ENCODE measurements around the gene CEP112. TPM values are rescaled to one million over a fixed set of nuclear protein-coding genes. Genes with fewer than 3 reads are reported as not detected.

Gene CEP112
- total and polyA plus RNA-seq, 2 of the 8 experiments (the other 6 are each of a cell fraction or from before 2014, with no cell fraction given), result 0.62 to 3.1 TPM

DNA sequence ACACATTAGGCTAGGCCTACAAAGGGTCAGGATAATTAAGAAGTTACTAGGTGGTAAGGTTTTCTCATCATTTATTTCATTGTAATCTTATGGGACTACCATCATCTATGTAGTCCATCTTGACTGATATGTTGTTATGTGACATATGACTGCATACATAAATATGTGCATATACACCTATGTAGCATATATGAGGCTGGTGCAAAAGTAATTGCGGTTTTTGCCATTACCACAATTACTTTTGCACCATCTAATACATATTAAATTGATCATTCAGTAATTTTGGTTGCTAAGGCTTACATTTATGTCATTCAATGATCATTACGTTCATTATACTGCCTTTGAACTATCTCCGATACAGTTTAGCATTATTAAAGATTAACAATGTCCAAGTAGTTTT is 462.7 kb downstream of the CEP112 start:
- H3K14ac ChIP-seq (ENCODE audit: insufficient read length), result no peak overlapping the region
- H4K20me1 ChIP-seq (replicated peaks in 1 of 2; ENCODE audit: control insufficient read depth in 1 of 2, insufficient read depth in 2 of 2, low read length in 2 of 2), result no peaks in the 10 kb centered on the region
- no peak overlapping the region for H3K4me3 ChIP-seq (ENCODE audit: extremely low read depth in 1 of 4, insufficient read depth in 2 of 4, low read depth in 3 of 4, low read length in 4 of 4)
- POLR2A ChIA-PET (ENCODE audit: partially characterized antibody), result interaction anchor here (1.1 kb wide), 1 partner anchor 10 kb away, joined by 4 read pairs; no protein-coding TSS in a partner anchor
- no peaks in the 10 kb centered on the region for H3K36me3 ChIP-seq (ENCODE audit: control insufficient read depth in 2 of 4, insufficient read depth in 4 of 4, low read length in 3 of 4)
- no peak overlapping the region for H3K56ac ChIP-seq (replicated peaks; ENCODE audit: insufficient read length, low read depth, low read length)
- H3K79me2 ChIP-seq (ENCODE audit: control insufficient read depth in 1 of 2, insufficient read depth in 2 of 2, low read length in 2 of 2), result no peaks in the 10 kb centered on the region
- H2BK5ac ChIP-seq (ENCODE audit: low read depth, low read length), result no peak overlapping the region
- no peak for FAIRE-seq
- 81% methylated on average over 3 of the region's 3 CpGs; no CpG with 5 or more reads in 1 of the 2 experiments for WGBS, 2 experiments (ENCODE audit: extremely low coverage in 1 of 2, insufficient coverage in 1 of 2, insufficient read length in 1 of 2, insufficient replicate concordance in 2 of 2, low coverage in 1 of 2, low lambda C conversion rate in 2 of 2, missing lambda C conversion rate in 1 of 2)
- no peak overlapping the region for H3K27ac ChIP-seq (ENCODE audit: low read depth, low read length)
- no peak overlapping the region for H2BK15ac ChIP-seq (ENCODE audit: low read length)
- CTCF ChIA-PET (ENCODE audit: partially characterized antibody), result interaction anchor here (0.6 to 1.1 kb wide), 3 partner anchors 12 to 65 kb away, joined by 3 to 5 read pairs (median 4); no protein-coding TSS in a partner anchor
- no peaks in the 10 kb centered on the region for H3K4me1 ChIP-seq (replicated peaks in 1 of 4; ENCODE audit: control insufficient read depth in 3 of 4, insufficient read depth in 4 of 4, low read length in 3 of 4)
- H3K9ac ChIP-seq (replicated peaks in 1 of 4; ENCODE audit: extremely low read depth in 1 of 4, low read depth in 3 of 4, low read length in 3 of 4), result no peak overlapping the region
- no peak overlapping the region for H4K8ac ChIP-seq (ENCODE audit: extremely low read depth, insufficient read depth, low read length)
- no peak overlapping the region for H4K5ac ChIP-seq (ENCODE audit: insufficient read length, low read depth, low read length)
- no peaks in the 10 kb centered on the region for H3K23me2 ChIP-seq (ENCODE audit: low read depth, low read length)
- no peak overlapping the region for H3K4ac ChIP-seq (replicated peaks; ENCODE audit: insufficient read length, low read depth, low read length)
- no peak overlapping the region for H2BK120ac ChIP-seq (replicated peaks; ENCODE audit: low read depth, low read length)
- H3K4me2 ChIP-seq (ENCODE audit: insufficient read depth in 1 of 2, low read depth in 2 of 2, low read length in 2 of 2), result no peak overlapping the region
- no peak overlapping the region for H2AK5ac ChIP-seq (ENCODE audit: low read depth, low read length)
- no peaks in the 10 kb centered on the region for H3K79me1 ChIP-seq (ENCODE audit: low read depth, low read length)
- H3K23ac ChIP-seq (ENCODE audit: insufficient read length), result no peak overlapping the region
- no peak for TF ChIP-seq SIRT6 (IDR thresholded peaks at IDR 0.05; ENCODE audit: low read length)
- no peak for TF ChIP-seq POU5F1 (IDR thresholded peaks at IDR 0.05; ENCODE audit: low read depth, low read length)
- TF ChIP-seq CREB1 (IDR thresholded peaks at IDR 0.05), result no peak
- TF ChIP-seq USF2 (IDR thresholded peaks at IDR 0.05; ENCODE audit: low read length), result no peak
- TF ChIP-seq, protein P1, sequence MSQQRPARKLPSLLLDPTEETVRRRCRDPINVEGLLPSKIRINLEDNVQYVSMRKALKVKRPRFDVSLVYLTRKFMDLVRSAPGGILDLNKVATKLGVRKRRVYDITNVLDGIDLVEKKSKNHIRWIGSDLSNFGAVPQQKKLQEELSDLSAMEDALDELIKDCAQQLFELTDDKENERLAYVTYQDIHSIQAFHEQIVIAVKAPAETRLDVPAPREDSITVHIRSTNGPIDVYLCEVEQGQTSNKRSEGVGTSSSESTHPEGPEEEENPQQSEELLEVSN (IDR thresholded peaks at IDR 0.05), result no peak
- TF ChIP-seq KDM5A (IDR thresholded peaks at IDR 0.05; ENCODE audit: low read length), result no peak
- no peak for TF ChIP-seq TAF1 (IDR thresholded peaks at IDR 0.05; ENCODE audit: low read depth, low read length)
- TF ChIP-seq FOSL1 (IDR thresholded peaks at IDR 0.05; ENCODE audit: insufficient read depth, low read depth, low read length), result no peak
- H3K27me3 ChIP-seq (replicated peaks in 1 of 4; ENCODE audit: control insufficient read depth in 3 of 4, extremely low read depth in 1 of 4, insufficient read depth in 3 of 4, low read length in 3 of 4), result no peaks in the 10 kb centered on the region
- H2AFZ ChIP-seq (ENCODE audit: low read length), result no peak overlapping the region
- no peak overlapping the region for H2BK20ac ChIP-seq (ENCODE audit: low read length)
- H3K18ac ChIP-seq (ENCODE audit: extremely low read depth, low read length), result no peak overlapping the region
- no peak for DNase-seq (ENCODE audit: low read depth in 1 of 2, low spot score in 2 of 2)
- no peak overlapping the region for H4K91ac ChIP-seq (replicated peaks; ENCODE audit: insufficient read length, low read length)
- H3K9me3 ChIP-seq (ENCODE audit: insufficient read depth in 2 of 2, low read depth in 1 of 2, low read length in 1 of 2), result no peaks in the 10 kb centered on the region
- H2BK12ac ChIP-seq (ENCODE audit: low read depth, low read length), result no peak overlapping the region

All from H1 (cell line).